ENCODE results near the gene GNPAT.
"Not testable (repeated sequence)": the region's sequence is repeated elsewhere in the genome, so short reads cannot be mapped to it uniquely, and the experiment has no call there.

Gene GNPAT

DNA sequence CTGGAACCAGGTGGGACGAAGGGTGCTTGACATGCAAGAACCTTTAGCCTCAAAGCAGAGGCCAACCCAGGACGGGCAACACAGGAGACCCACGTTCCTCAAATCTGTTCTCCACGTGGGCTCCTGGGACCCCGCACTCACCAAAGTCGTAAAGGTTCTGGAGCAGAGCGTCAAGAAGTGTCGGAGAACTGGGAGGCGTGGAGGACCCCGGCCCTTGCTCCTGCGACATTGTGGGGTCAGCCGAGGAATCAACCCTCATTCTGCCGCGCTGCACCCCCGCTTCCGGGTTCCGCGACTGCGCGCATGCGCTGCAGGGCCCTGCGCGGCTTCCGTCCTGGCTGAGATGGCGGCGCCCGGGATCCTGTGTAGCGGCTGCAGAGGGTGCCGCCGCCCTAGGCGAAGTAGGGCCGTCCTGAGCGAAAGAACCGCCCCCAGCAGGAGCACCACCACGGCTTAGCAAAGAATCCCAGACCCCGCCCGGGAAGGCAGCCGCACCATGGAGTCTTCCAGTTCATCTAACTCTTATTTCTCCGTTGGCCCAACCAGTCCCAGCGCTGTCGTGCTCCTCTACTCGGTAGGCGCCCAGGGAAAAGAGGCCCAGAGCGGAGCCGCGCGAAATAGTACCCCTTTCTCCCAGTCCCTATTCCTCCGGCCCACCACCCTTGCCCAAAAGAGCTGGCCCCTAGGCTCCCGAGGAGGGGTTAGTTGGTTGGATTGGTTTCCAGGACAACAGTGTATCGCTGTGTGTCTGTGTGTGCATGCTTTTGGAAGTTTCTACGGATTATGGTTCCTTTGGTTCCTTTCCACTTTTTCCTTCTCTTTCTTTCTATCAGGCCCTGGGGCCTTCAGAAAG, at the start of gene GNPAT:
Gene GNPAT, plus strand, starts transcription at position 330 of the 853 bp plus-strand sequence. Its CDS starts 167 bp downstream, at position 497.
- DNase-seq = peak; percentile 86

- DNase-seq = no peak
Measured at GRCh38 chr1:231192620-231193163, 48.3 kb upstream of the GNPAT start.

- DNase-seq = no peak
Measured at GRCh38 chr1:231193710-231194340, 47.2 kb upstream of the GNPAT start.

DNA sequence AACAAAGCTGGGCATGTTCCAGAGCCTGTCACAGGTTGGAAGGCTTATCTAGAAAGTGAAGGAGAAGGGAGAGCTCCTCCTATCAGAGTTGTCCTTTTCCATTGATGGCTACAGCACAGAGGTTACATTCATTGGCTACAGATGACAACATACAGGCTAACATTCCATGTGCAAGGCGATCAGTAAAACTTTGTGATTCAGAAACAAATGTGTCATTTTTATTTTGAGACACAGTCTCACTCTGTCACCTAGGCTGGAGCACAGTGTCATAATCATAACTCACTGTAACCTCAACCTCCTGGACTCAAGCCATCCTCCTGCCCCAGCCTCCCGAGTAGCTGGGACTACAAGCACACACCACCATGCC, 46.6 kb upstream of the GNPAT start:
- DNase-seq = no peak

DNA sequence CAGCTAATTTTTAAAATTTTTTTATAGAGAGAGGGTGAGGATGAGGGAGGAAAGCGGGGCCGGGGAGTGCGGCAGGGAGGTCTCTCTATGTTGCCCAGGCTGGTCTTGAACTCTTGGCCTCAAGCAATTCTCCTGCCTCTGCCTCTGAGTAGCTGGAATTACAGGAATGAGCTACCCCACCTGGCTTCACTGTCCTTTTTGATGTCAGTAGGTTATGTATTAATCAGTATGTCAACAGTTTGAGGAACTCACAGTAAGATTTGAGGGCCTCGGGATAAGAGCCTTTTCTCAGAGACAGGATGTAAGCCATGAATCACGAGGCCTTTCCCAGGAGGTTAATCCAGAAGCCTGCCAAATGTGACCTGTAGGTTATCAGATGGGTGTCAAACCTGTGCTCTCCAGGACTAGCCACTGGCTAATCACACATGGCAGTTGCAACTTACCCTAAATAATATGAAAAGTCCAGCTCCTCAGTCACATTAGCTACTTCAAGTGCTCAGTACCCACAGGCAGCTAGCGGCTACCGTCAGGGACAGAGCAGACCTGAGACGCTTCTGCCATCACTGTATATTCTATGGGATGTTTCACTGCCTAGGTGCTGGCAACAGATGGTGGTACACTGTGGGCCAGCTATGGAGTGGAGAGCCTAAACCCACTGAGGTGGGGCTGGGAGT, 46.0 kb upstream of the GNPAT start:
- no peak for DNase-seq

- no peak for DNase-seq
Measured at GRCh38 chr1:231196307-231196706, 44.7 kb upstream of the GNPAT start.

- no peak for DNase-seq
Measured at GRCh38 chr1:231196728-231197127, 44.3 kb upstream of the GNPAT start.

- DNase-seq = no peak
Measured at GRCh38 chr1:231199868-231200267, 41.1 kb upstream of the GNPAT start.

DNA sequence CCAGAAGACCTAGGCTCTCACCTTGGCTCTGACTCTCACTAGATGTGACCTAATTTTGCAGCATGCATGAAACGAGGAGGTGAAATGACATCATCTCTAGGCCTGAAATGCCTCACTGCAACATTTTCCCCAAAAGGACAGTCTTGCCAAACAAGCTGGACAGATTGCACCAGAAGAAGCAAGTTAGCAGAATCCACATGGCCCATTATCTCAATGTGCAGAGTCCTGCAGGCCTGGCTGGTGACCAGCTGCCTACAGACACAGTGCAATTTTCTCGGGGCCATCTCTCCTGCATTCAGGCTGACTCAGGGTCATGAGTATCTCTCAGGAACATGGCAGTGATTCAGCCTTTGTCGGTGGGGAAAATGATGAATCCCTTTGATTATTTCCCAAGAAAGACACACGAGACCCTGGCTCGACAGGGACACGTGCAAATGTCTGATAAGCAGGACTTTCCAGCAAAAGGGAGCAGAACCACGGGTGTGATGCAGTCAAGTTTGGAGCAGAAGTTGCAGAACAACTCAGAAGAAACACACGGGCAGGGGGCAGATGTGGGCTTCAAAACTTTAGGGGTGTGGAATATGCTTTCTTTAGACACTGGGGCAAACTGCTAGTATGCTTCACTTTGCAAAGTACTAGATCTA, 40.5 kb upstream of the GNPAT start:
- no peak for DNase-seq

- no peak for DNase-seq
Measured at GRCh38 chr1:231201375-231201978, 39.5 kb upstream of the GNPAT start.

DNA sequence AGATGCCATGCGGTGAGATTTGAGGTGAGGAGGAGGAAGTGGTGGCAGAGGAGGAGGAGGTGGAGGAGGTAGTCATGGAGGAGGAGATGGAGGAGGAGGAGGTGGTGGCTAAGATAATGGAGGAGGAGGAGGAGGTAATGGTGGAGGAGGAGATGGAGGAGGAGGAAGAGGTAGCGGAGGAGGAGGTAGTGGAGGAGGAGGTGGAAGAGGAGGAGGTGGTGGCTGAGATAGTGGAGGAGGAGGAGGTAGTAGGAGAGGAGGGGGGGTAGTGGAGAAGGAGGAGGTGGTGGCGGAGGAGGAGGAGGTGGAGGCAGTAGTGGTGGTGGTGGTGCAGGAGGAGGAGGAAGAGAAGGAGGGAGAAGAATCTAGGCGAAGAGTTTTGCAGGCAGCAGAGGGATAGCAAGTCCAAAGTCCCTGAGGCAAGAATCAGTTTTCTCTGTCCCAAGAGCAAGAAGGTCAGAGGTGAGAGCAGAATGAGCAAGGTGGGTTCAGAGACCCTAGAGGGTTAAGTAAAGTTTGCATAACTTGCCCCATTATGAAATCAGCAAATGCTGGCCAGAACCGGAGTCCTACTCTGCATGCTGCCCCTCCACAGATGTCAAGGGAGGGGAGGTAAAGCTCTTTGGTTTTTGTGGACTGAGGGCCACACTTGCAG, 38.9 kb upstream of the GNPAT start:
- DNase-seq = no peak

DNA sequence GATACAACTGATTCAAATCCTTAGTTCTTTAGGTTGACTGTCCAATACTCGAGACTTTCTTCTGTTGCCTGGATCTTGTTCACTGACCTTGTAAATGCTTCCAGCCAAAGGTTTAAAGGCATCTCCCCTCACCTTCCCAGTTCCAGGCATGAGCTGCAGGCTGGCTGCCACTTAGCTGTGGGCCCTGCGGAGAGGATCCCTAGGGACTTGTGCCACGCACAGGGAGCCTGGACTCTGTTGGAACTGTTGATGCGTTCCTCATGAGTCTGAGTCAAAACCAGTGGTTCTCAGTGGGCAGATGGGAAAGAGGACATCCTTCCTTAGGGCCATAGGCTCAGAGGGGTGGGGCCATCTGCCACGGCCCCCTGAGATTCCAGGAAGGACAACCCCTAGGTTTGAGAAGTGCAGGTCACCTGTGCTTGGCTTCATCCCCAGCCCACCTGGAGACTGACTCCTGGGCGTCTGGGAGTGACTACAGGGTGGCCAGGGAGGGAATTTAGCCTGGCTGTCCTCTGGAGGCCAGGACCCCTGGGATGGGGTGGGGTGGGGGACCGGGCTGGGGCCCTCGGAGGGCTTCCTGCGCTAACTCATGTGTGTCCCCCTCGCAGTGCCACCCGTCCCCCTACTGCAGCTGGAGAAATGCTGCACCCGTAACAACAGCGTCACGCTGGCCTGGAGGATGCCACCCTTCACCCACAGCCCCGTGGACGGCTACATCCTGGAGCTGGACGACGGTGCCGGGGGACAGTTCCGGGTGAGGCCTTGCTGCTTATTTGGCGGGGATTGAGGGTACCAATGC, 37.6 kb upstream of the GNPAT start:
- DNase-seq = no peak

- DNase-seq = no peak
Measured at GRCh38 chr1:231206856-231207255, 34.2 kb upstream of the GNPAT start.

DNA sequence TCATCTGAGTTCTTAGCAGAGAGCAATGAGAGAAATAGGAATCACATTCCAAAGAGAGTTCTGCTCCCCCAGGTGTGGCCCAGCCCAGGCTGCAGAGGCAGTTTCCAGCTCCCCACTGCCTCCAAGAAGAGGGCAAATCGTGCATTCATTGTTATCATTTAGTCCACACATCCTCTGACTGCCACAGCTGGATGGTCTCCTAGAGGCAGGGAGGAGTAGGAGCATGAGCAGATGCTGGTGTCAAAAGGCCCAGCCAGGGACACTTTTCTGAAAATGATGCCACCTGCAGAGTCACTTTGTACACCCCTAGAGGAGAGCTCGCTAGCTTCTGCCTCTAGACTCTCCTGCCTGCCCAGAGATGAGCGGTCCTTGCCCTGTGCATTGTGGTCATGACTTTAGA, 33.6 kb upstream of the GNPAT start:
- DNase-seq = no peak

DNA sequence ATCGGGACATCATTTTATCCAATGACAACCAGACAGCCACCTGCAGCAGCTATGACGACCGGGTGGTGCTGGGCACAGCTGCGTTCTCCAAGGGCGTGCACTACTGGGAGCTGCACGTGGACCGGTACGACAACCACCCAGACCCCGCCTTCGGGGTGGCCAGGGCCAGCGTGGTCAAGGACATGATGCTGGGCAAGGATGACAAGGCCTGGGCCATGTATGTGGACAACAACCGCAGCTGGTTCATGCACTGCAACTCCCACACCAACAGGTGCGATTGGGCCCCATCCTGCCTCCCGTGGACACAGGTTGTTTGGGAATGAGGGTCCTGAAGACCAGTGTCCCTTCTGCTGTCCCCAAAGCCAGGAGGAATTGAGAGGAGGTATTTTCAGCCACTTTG, 32.0 kb upstream of the GNPAT start:
- no peak for DNase-seq

- DNase-seq = no peak
Measured at GRCh38 chr1:231209531-231209930, 31.5 kb upstream of the GNPAT start.

DNA sequence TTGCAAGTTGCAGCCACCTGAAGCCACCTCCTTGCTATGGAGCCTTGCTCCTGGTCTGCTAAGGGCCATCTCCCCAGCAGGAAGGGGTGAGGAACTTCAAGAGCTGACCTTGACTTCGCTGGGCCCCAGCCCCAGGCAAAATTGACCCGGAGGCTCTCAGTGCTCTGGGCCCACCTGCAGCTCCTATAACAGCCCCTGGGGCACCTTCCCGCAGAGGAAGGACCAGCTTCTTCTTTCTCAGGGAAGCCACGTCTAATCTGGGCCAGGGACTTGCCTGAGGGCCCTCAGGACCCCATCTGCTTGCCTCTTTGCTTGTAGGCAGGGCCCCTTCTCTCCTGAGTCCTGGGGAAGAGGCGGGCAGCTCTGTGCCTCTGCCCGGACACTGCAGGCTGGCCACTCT, 30.9 kb upstream of the GNPAT start:
- no peak for DNase-seq

DNA sequence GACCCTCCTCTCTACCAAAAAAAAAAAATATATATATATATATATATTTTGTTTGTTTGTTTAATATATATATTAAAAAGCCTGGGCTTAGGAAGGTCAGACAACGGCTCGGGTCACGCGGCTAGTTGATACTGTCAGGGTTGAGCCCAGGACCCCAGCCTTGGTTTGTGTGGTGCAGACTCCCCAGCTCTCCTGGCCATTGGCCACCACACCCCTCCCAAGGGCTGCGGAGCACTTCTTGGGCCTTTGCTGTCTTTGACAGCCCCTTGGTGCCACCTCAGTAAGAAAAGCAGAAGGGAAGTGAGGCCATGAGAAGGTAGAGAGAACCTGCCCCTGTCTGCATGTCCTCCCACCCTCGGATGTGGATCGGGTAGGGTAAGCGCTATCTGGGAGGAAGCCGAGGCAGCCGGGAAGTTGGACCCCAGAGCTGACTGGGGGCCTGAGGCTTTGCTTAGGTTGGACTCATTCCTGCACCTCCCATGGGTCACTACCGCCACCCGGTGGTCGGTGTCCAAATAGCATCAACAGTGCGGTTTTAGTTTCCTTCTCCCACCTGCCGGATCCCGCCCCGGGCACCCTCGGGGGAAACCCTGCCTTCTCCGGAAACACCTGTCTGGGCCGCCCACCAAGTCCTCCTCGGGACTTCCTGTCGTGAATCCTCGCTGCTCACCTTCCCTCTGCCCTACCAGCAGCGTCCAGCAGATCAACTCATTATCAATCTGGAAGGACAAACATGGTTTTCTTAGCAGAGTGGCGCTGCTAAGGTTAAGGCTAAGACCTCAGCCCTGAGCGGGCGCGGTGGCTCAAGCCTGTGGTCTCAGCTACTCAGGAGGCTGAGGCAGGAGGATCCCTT, 29.8 kb upstream of the GNPAT start:
- peak; percentile 80 for DNase-seq

- DNase-seq = not testable (repeated sequence)
Measured at GRCh38 chr1:231212301-231212700, 28.7 kb upstream of the GNPAT start.
